ENCODE measurements around the gene GALNT18.

Gene GALNT18

GRCh38 chr11:11329062-11329806, 292.6 kb downstream of the GALNT18 start:
- in situ Hi-C loops (cut with HindIII; ENCODE audit: low sequenced_read_pairs): no loop called here

GRCh38 chr11:11324090-11324489, 297.7 kb downstream of the GALNT18 start:
- in situ Hi-C loops (cut with HindIII; ENCODE audit: low sequenced_read_pairs): no loop called here

GRCh38 chr11:11322101-11322500, 299.7 kb downstream of the GALNT18 start:
- in situ Hi-C loops (cut with HindIII; ENCODE audit: low sequenced_read_pairs): no loop called here

GRCh38 chr11:11320825-11321224, 301.0 kb downstream of the GALNT18 start:
- in situ Hi-C loops (cut with HindIII; ENCODE audit: low sequenced_read_pairs): no loop called here

- in situ Hi-C loops (cut with HindIII; ENCODE audit: low sequenced_read_pairs): no loop called here
Observed at GRCh38 chr11:11318961-11319360, 302.8 kb downstream of the GALNT18 start.

- in situ Hi-C loops (cut with HindIII; ENCODE audit: low sequenced_read_pairs): no loop called here
Observed at GRCh38 chr11:11318461-11318860, 303.3 kb downstream of the GALNT18 start.

GRCh38 chr11:11316651-11317230, 305.1 kb downstream of the GALNT18 start:
- in situ Hi-C loops (cut with HindIII; ENCODE audit: low sequenced_read_pairs): no loop called here

GRCh38 chr11:11313902-11314692, 307.7 kb downstream of the GALNT18 start:
- in situ Hi-C loops (cut with HindIII; ENCODE audit: low sequenced_read_pairs): no loop called here

GRCh38 chr11:11313426-11313825, 308.4 kb downstream of the GALNT18 start:
- in situ Hi-C loops (cut with HindIII; ENCODE audit: low sequenced_read_pairs): no loop called here

GRCh38 chr11:11312738-11313137, 309.1 kb downstream of the GALNT18 start:
- in situ Hi-C loops (cut with HindIII; ENCODE audit: low sequenced_read_pairs): no loop called here

- in situ Hi-C loops (cut with HindIII; ENCODE audit: low sequenced_read_pairs): no loop called here
Observed at GRCh38 chr11:11311169-11311568, 310.6 kb downstream of the GALNT18 start.

GRCh38 chr11:11309906-11310305, 311.9 kb downstream of the GALNT18 start:
- in situ Hi-C loops (cut with HindIII; ENCODE audit: low sequenced_read_pairs): no loop called here

GRCh38 chr11:11308249-11308648, 313.6 kb downstream of the GALNT18 start:
- in situ Hi-C loops (cut with HindIII; ENCODE audit: low sequenced_read_pairs): no loop called here

- in situ Hi-C loops (cut with HindIII; ENCODE audit: low sequenced_read_pairs): no loop called here
Observed at GRCh38 chr11:11306855-11307254, 314.9 kb downstream of the GALNT18 start.

- in situ Hi-C loops (cut with HindIII; ENCODE audit: low sequenced_read_pairs): loop anchor here (5.0 kb wide), 1 partner anchor 38 kb away; no protein-coding TSS in a partner anchor
Observed at GRCh38 chr11:11304550-11304949, 317.3 kb downstream of the GALNT18 start.

GRCh38 chr11:11302565-11302964, 319.2 kb downstream of the GALNT18 start:
- in situ Hi-C loops (cut with HindIII; ENCODE audit: low sequenced_read_pairs): loop anchor here (5.0 kb wide), 1 partner anchor 40 kb away; no protein-coding TSS in a partner anchor

- in situ Hi-C loops (cut with HindIII; ENCODE audit: low sequenced_read_pairs): loop anchor here (5.0 kb wide), 1 partner anchor 41 kb away; no protein-coding TSS in a partner anchor
Observed at GRCh38 chr11:11301212-11301611, 320.6 kb downstream of the GALNT18 start.

- in situ Hi-C loops (cut with HindIII; ENCODE audit: low sequenced_read_pairs): no loop called here
Observed at GRCh38 chr11:11297578-11297977, 324.2 kb downstream of the GALNT18 start.

- in situ Hi-C loops (cut with HindIII; ENCODE audit: low sequenced_read_pairs): no loop called here
Observed at GRCh38 chr11:11296434-11296833, 325.4 kb downstream of the GALNT18 start.

GRCh38 chr11:11294551-11294855, 327.3 kb downstream of the GALNT18 start:
- in situ Hi-C loops (cut with HindIII; ENCODE audit: low sequenced_read_pairs): no loop called here

GRCh38 chr11:11293798-11294550, 327.8 kb downstream of the GALNT18 start:
- in situ Hi-C loops (cut with HindIII; ENCODE audit: low sequenced_read_pairs): no loop called here

Data from endothelial cell of hepatic sinusoid (primary cell).